Liver (tissue), 9 donors: ENCODE results near the gene COL4A1. TPM values are rescaled to one million over a fixed set of nuclear protein-coding genes. Genes with fewer than 3 reads are reported as not detected.

Experiments used
- DNase-seq: peaks from one replicate; pipeline ENCODE4 v3.0.0-alpha.2; 2017; ENCODE audit warnings: low spot score
- H3K27ac ChIP-seq, 2 donors: one replicate each; pipeline ENCODE4 v1.7.0; 2013; ENCODE audit warnings: inconsistent platforms in 2 of 2, low read length in 2 of 2, control low read depth in 1 of 2, low read depth in 1 of 2, mild to moderate bottlenecking in 1 of 2
- H3K27me3 ChIP-seq, 4 donors: one replicate each; pipeline versions ENCODE4 v1.6.1 to v1.7.0; 2013; ENCODE audit warnings: low read length in 3 of 4, inconsistent platforms in 1 of 4, mild to moderate bottlenecking in 1 of 4, moderate library complexity in 1 of 4; ENCODE audit not compliant: control insufficient read depth in 4 of 4, insufficient read depth in 4 of 4
- H3K36me3 ChIP-seq, 4 donors: one replicate each; pipeline versions ENCODE4 v1.6.1 to v1.7.0; 2013; ENCODE audit warnings: low read length in 3 of 4, mild to moderate bottlenecking in 3 of 4, low read depth in 1 of 4, moderate library complexity in 1 of 4; ENCODE audit not compliant: control insufficient read depth in 4 of 4, insufficient read depth in 3 of 4
- H3K4me1 ChIP-seq, 4 donors: one replicate each; pipeline versions ENCODE4 v1.6.1 to v1.7.0; 2013; ENCODE audit warnings: low read length in 3 of 4, mild to moderate bottlenecking in 3 of 4, moderate library complexity in 1 of 4; ENCODE audit not compliant: control insufficient read depth in 4 of 4, insufficient read depth in 4 of 4
- H3K4me3 ChIP-seq, 3 donors: one replicate each; pipeline versions ENCODE4 v1.6.1 to v1.7.0; 2013; ENCODE audit warnings: low read length in 3 of 3, control low read depth in 1 of 3, low read depth in 1 of 3, mild to moderate bottlenecking in 1 of 3
- H3K9ac ChIP-seq, 2 donors: one replicate each; pipeline ENCODE4 v1.7.0; 2013; ENCODE audit warnings: low read length in 2 of 2, mild to moderate bottlenecking in 2 of 2, moderate library complexity in 2 of 2, control low read depth in 1 of 2, low read depth in 1 of 2
- H3K9me3 ChIP-seq, 4 donors: one replicate each; pipeline versions ENCODE4 v1.6.1 to v1.7.0; 2013; ENCODE audit warnings: low read length in 3 of 4; ENCODE audit not compliant: control insufficient read depth in 4 of 4
- EGR1 ChIP-seq, 2 donors: IDR thresholded peaks; 2 replicates each; pipeline ENCODE4 v1.6.1; 2016 to 2018; ENCODE audit warnings: antibody characterized with exemption in 2 of 2, low read depth in 2 of 2
- FOXA1 ChIP-seq: IDR thresholded peaks from 2 replicates; pipeline ENCODE4 v1.6.1; 2016; ENCODE audit warnings: antibody characterized with exemption
- FOXA2 ChIP-seq: IDR thresholded peaks from 2 replicates; pipeline ENCODE4 v1.6.1; 2016; ENCODE audit warnings: antibody characterized with exemption
- GABPA ChIP-seq, 2 donors: IDR thresholded peaks in 1 of 2; conservative IDR thresholded peaks in 1 of 2; 2 replicates each; pipeline ENCODE4 v1.6.1; 2016; ENCODE audit warnings: antibody characterized with exemption in 2 of 2, mild to moderate bottlenecking in 1 of 2, moderate library complexity in 1 of 2
- HNF4A ChIP-seq, 2 donors: conservative IDR thresholded peaks; 2 replicates each; pipeline ENCODE4 v1.6.1; 2016; ENCODE audit warnings: antibody characterized with exemption in 2 of 2, mild to moderate bottlenecking in 2 of 2
- JUND ChIP-seq, 2 donors: IDR thresholded peaks; 2 replicates each; pipeline ENCODE4 v1.6.1; 2016; ENCODE audit warnings: antibody characterized with exemption in 2 of 2
- NR2F2 ChIP-seq: IDR thresholded peaks from 2 replicates; pipeline ENCODE4 v1.6.1; 2016; ENCODE audit warnings: antibody characterized with exemption
- RAD21 ChIP-seq, 2 donors: IDR thresholded peaks; 2 replicates each; pipeline ENCODE4 v1.6.1; 2016; ENCODE audit warnings: antibody characterized with exemption in 2 of 2, mild to moderate bottlenecking in 2 of 2
- TAF1 ChIP-seq: conservative IDR thresholded peaks from 2 replicates; pipeline ENCODE4 v1.6.1; 2016; ENCODE audit warnings: antibody characterized with exemption, mild to moderate bottlenecking
- YY1 ChIP-seq: IDR thresholded peaks from 2 replicates; pipeline ENCODE4 v1.6.1; 2016; ENCODE audit warnings: antibody characterized with exemption, mild to moderate bottlenecking
- ZBTB33 ChIP-seq: IDR thresholded peaks from 2 replicates; pipeline ENCODE4 v1.6.1; 2016; ENCODE audit warnings: antibody characterized with exemption
- WGBS: extraction: QIAGEN DNeasy Blood & Tissue Kit; methylation state at CpG from one replicate; pipeline ENCODE4 v1.1.7; 2013; 5-methylcytosine and 5-hydroxymethylcytosine counted together
- polyA plus RNA-seq, 2 donors: library from polyadenylated mRNA; stranded (reverse) in 1 of 2; unstranded in 1 of 2; fragments of 200-250 nt in 1 of 2; fragments of >200 nt in 1 of 2; fragmentation: Nextera tagmentation in 1 of 2; extraction: Ambion mirVana in 1 of 2; gene quantifications; one replicate each; pipeline versions ENCODE4 v1.2.1 to v1.2.3, GENCODE V29; 2013 to 2015
- total RNA-seq, 2 donors: library from RNA; depleted of rRNA; stranded (reverse); fragments of >200 nt; gene quantifications; one replicate each; pipeline ENCODE4 v1.2.3, GENCODE V29; 2014
- donor health status: healthy.
- donor health status: healthy.
- donor health status: healthy.
- donor health status: healthy.
- donor health status: healthy.

COL4A1 gene
- total and polyA plus RNA-seq, 4 donors, result 5.0 to 68.5 (median 37.9) TPM

- Histone ChIP-seq H3K4me1 (peaks cover 0 to 2% (median 0%) of the 10 kb centered on the region in 4 donors), H3K27ac (no peak overlapping the region), H3K9ac (no peak overlapping the region), H3K27me3 (no peaks in the 10 kb centered on the region), H3K4me3 (no peak overlapping the region), H3K9me3 (no peaks in the 10 kb centered on the region), H3K36me3 (no peaks in the 10 kb centered on the region)
- no peak for TF ChIP-seq TAF1
- no peak for TF ChIP-seq YY1
- TF ChIP-seq HNF4A (conservative IDR thresholded peaks at IDR 0.05), result no peak
- TF ChIP-seq RAD21 (IDR thresholded peaks at IDR 0.05), result no peak
- TF ChIP-seq GABPA (IDR thresholded peaks at IDR 0.05 in 1 of 2, conservative IDR thresholded peaks at IDR 0.05 in 1 of 2), result no peak
- WGBS, result 77% methylated on average over 8 of the region's 8 CpGs
- DNase-seq, result no peak
Measured at GRCh38 chr13:110224519-110224918, 82.4 kb downstream of the COL4A1 start.

GRCh38 chr13:110221406-110222117 is 85.4 kb downstream of the COL4A1 start:
- TF ChIP-seq FOXA1 (no peak), JUND (IDR thresholded peaks at IDR 0.05) (peak in 1 of 2 donors; percentile 38), ZBTB33 (no peak), NR2F2 (peak; percentile 30)
- Histone ChIP-seq H3K9me3 (no peaks in the 10 kb centered on the region), H3K36me3 (no peaks in the 10 kb centered on the region), H3K9ac (no peak overlapping the region), H3K4me3 (no peak overlapping the region), H3K4me1 (no peaks in the 10 kb centered on the region), H3K27ac (peak overlapping the region; percentile 39 to 66), H3K27me3 (no peaks in the 10 kb centered on the region)
- no peak for DNase-seq
- WGBS, result 66% methylated on average over 18 of the region's 18 CpGs

GRCh38 chr13:110220471-110220870 is 86.5 kb downstream of the COL4A1 start:
- H3K4me3 ChIP-seq, result no peak overlapping the region
- H3K27me3 ChIP-seq, result no peaks in the 10 kb centered on the region
- no peaks in the 10 kb centered on the region for H3K36me3 ChIP-seq
- 74% methylated on average over 7 of the region's 7 CpGs for WGBS
- H3K9ac ChIP-seq, result no peak overlapping the region
- no peaks in the 10 kb centered on the region for H3K4me1 ChIP-seq
- TF ChIP-seq EGR1 (IDR thresholded peaks at IDR 0.05; ENCODE audit: low read depth in 2 of 2), result no peak
- TF ChIP-seq FOXA2, result no peak
- no peak overlapping the region for H3K27ac ChIP-seq
- no peaks in the 10 kb centered on the region for H3K9me3 ChIP-seq
- no peak for DNase-seq

GRCh38 chr13:110218581-110219201 is 88.3 kb downstream of the COL4A1 start:
- no peak for DNase-seq
- no peak overlapping the region for H3K9ac ChIP-seq
- H3K27ac ChIP-seq, result peak overlapping the region in 1 of 2 donors; percentile 20
- no peak overlapping the region for H3K4me3 ChIP-seq
- no peaks in the 10 kb centered on the region for H3K36me3 ChIP-seq
- 71% methylated on average over 21 of the region's 21 CpGs for WGBS
- H3K27me3 ChIP-seq, result no peaks in the 10 kb centered on the region
- H3K4me1 ChIP-seq, result no peaks in the 10 kb centered on the region
- no peak for TF ChIP-seq TAF1
- TF ChIP-seq NR2F2, result peak; percentile 47
- no peak for TF ChIP-seq FOXA1
- no peaks in the 10 kb centered on the region for H3K9me3 ChIP-seq
